GM12878 (cell line): ENCODE measurements around the gene SLC6A8. TPM values are rescaled to one million over a fixed set of nuclear protein-coding genes. Genes with fewer than 3 reads are reported as not detected.

Source experiments
- ATAC-seq: fragments of 200-7000 bp; cut with Tn5 transposase; 3 replicates; pipeline ENCODE4 v1.9.1; 2020; ENCODE audit warnings: mild to moderate bottlenecking, moderate library complexity
- BruUV-seq: library from RNA; stranded (reverse); fragments of 400-500 nt; replicated peaks from 2 replicates; lab custom pipeline; 2021; lab: Mats Ljungman, UMichigan
- CTCF ChIA-PET: fragments of 300-600 bp; sonication (Branson Sonifier 250); formaldehyde crosslinking; extraction: SDS; loops from one replicate; lab custom pipeline; 2021; ENCODE audit warnings: inconsistent platforms; lab: Yijun Ruan, JAX
- POLR2A ChIA-PET: fragments of 350-600 bp; formaldehyde crosslinking; extraction: SDS; loops from one replicate; lab custom pipeline; 2021; ENCODE audit warnings: inconsistent platforms; lab: Charles Lee
- RAD21 ChIA-PET: fragments of 300-600 bp; sonication (Branson Sonifier 250); formaldehyde crosslinking; loops from one replicate; lab custom pipeline; 2023; ENCODE audit warnings: antibody characterized with exemption; ENCODE audit not compliant: unreplicated experiment; lab: Charles Lee
- SMC1A ChIA-PET: fragments of 300-600 bp; sonication (Branson Sonifier 250); formaldehyde crosslinking; loops from one replicate; lab custom pipeline; 2023; ENCODE audit not compliant: unreplicated experiment, uncharacterized antibody; lab: Charles Lee
- DNase-seq: peaks from one replicate; pipeline ENCODE4 v3.0.0-alpha.2; 2011; ENCODE audit warnings: low read depth, low spot score
- FAIRE-seq: peaks from 3 replicates; lab custom pipeline; 2011; peaks lifted over from hg19 to GRCh38; lab: Jason Lieb, UNC
- H2AFZ ChIP-seq: 2 replicates; pipeline ENCODE4 v1.6.0; 2011; ENCODE audit warnings: low read depth, low read length, control low read depth; ENCODE audit not compliant: control insufficient read depth
- H3K27ac ChIP-seq: 2 replicates; pipeline ENCODE4 v1.5.1; 2011; ENCODE audit warnings: control low read depth; ENCODE audit not compliant: control insufficient read depth, insufficient read depth
- H3K27me3 ChIP-seq, 2 experiments: replicated peaks in 1 of 2; 2 replicates each; pipeline versions ENCODE4 v1.6.0 to v1.6.1; 2011; ENCODE audit warnings: low read length in 1 of 2; ENCODE audit not compliant: control insufficient read depth in 2 of 2, insufficient read depth in 2 of 2
- H3K36me3 ChIP-seq, 2 experiments: 2 replicates each; pipeline ENCODE4 v1.5.1; 2011; ENCODE audit warnings: low read length in 1 of 2; ENCODE audit not compliant: control insufficient read depth in 2 of 2, insufficient read depth in 2 of 2
- H3K4me1 ChIP-seq: 2 replicates; pipeline ENCODE4 v1.6.1; 2011; ENCODE audit warnings: mild to moderate bottlenecking, low read length, moderate library complexity, mixed read lengths; ENCODE audit not compliant: control insufficient read depth, insufficient read depth
- H3K4me2 ChIP-seq: 2 replicates; pipeline ENCODE4 v1.6.0; 2011; ENCODE audit warnings: control low read depth; ENCODE audit not compliant: control insufficient read depth, insufficient read depth
- H3K4me3 ChIP-seq: fragments of 200-600 bp; sonication (generic); 2 replicates; pipeline ENCODE4 v1.5.1; 2016
- H3K79me2 ChIP-seq: 2 replicates; pipeline ENCODE4 v1.6.0; 2011; ENCODE audit warnings: low read length; ENCODE audit not compliant: control insufficient read depth, insufficient read depth
- H3K9ac ChIP-seq: 2 replicates; pipeline ENCODE4 v1.8.0; 2011; ENCODE audit warnings: low read length, control low read depth, mixed read lengths; ENCODE audit not compliant: control insufficient read depth, insufficient read depth
- H3K9me3 ChIP-seq: replicated peaks from 3 replicates; pipeline ENCODE4 v1.5.1; 2011; ENCODE audit warnings: mild to moderate bottlenecking, low read length; ENCODE audit not compliant: control insufficient read depth, insufficient read depth
- H4K20me1 ChIP-seq: 2 replicates; pipeline ENCODE4 v1.6.0; 2011; ENCODE audit not compliant: control insufficient read depth, insufficient read depth
- RAD21 ChIP-seq: IDR thresholded peaks from 2 replicates; pipeline ENCODE4 v1.6.1; 2011; ENCODE audit warnings: mild to moderate bottlenecking, low read depth, low read length, moderate library complexity; ENCODE audit not compliant: insufficient read depth
- SP1 ChIP-seq: IDR thresholded peaks from one replicate; pipeline ENCODE4 v1.6.1; 2011; ENCODE audit warnings: low read depth, low read length
- ZNF24 ChIP-seq: fragments of 450-650 bp; IDR thresholded peaks from 2 replicates; pipeline ENCODE4 v1.6.1; 2017; ENCODE audit warnings: antibody characterized with exemption, mild to moderate bottlenecking
- WGBS: methylation state at CpG from one replicate; pipeline ENCODE4 v1.1.6; 2016; ENCODE audit warnings: low lambda C conversion rate; ENCODE audit not compliant: insufficient replicate concordance, insufficient coverage; ENCODE audit errors: missing lambda C conversion rate; 5-methylcytosine and 5-hydroxymethylcytosine counted together
- in situ Hi-C: fragments of 300-500 bp; cut with MboI; formaldehyde crosslinking; loops from 9 replicates; pipeline ENCODE4 v1.14.3; 2018; ENCODE audit warnings: mixed read lengths
- intact Hi-C: fragments of 100-400 bp; cut with micrococcal nuclease; formaldehyde crosslinking; loops from one replicate; pipeline ENCODE4 v1.14.2; 2022; ENCODE audit not compliant: unreplicated experiment
- polyA plus RNA-seq, 11 experiments: library from polyadenylated mRNA; depleted of rRNA in 4 of 11; unstranded in 6 of 11; stranded (reverse) in 5 of 11; fragments of >200 nt; fragmentation: Nextera tagmentation in 4 of 11; fragmentation: Illumina TruSeq in 1 of 11; extraction: Ambion mirVana in 4 of 11; extraction: Trizol in 1 of 11; gene quantifications; 1 replicate in 1 of 11; 2 replicates in 10 of 11; pipeline versions ENCODE4 v1.2.1 to v1.2.3, GENCODE V29; 2011 to 2016; ENCODE audit warnings: inconsistent platforms in 2 of 11, missing spikeins in 2 of 11, low read depth in 1 of 11
- total RNA-seq, 4 experiments: library from RNA; depleted of rRNA in 3 of 4; stranded (reverse); fragments of >200 nt in 3 of 4; fragmentation: Illumina TruSeq in 1 of 4; extraction: Trizol in 1 of 4; gene quantifications; 2 replicates each; pipeline versions ENCODE4 v1.2.1 to v1.2.3, GENCODE V29; 2013 to 2021
- TF ChIP-seq, protein P1 (sequence below): fragments of 450-650 bp; conservative IDR thresholded peaks from 2 replicates; pipeline ENCODE4 v1.6.1; 2017; ENCODE audit warnings: mild to moderate bottlenecking, moderate library complexity

Gene SLC6A8
- total and polyA plus RNA-seq, 10 of the 15 experiments (the other 5 are each of a cell fraction or from before 2014, with no cell fraction given) = 0.01 to 0.72 (median 0.17) TPM; not detected in 6

DNA sequence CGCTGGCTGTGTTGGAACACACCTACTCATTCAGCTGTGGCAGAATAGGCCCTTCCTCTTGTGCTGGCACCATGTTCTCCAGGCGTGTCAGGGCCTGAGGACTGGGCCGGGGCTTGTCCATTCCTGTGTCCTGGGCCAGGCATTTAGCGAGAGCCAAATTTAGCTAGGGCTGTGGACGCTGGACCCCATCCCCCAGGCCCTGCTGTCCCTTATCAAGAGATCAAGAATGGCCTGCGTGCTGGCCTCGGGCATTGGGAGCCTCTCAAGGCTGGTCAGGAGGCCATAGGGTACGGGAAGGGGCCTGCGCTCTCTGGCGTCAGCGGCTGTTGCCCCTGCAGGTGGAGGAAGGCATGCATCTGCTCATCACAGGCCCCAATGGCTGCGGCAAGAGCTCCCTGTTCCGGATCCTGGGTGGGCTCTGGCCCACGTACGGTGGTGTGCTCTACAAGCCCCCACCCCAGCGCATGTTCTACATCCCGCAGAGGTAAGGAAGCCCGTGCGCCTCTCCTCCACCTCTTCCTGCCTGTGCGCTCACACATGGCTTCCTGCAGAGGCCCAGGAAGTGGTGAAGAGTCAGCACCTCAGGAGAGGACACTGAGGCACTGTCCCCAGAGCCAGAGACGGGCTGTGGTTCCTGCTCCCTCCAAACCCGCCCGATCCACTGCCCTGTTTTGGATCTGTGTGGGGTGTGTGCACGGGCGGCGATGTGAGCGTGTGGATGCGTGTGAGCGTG, 52.2 kb downstream of the SLC6A8 start:
- POLR2A ChIA-PET = no interaction called here
- H4K20me1 ChIP-seq = no peaks in the 10 kb centered on the region
- CTCF ChIA-PET = no interaction called here
- FAIRE-seq (no peak), ATAC-seq (no peak), DNase-seq (no peak)
- H3K4me1 ChIP-seq = no peaks in the 10 kb centered on the region
- H2AFZ ChIP-seq = no peak overlapping the region
- H3K4me2 ChIP-seq = no peak overlapping the region
- H3K27ac ChIP-seq = no peak overlapping the region
- no peaks in the 10 kb centered on the region; a peak in 1 of 4 replicates for H3K27me3 ChIP-seq
- H3K9ac ChIP-seq = no peak overlapping the region
- intact Hi-C loops (no loop called here), in situ Hi-C loops (loop anchor here (10.0 kb wide), 2 partner anchors 45 to 65 kb away; partner anchors contain the start of genes PNCK and SRPK3)
- H3K9me3 ChIP-seq = no peaks in the 10 kb centered on the region; the same call in 2 of the 3 replicates
- RAD21 ChIA-PET = no interaction called here
- SMC1A ChIA-PET = no interaction called here
- H3K36me3 ChIP-seq = no peaks in the 10 kb centered on the region
- H3K79me2 ChIP-seq = no peaks in the 10 kb centered on the region
- WGBS = 46% methylated on average over 28 of the region's 29 CpGs
- BruUV-seq = no TSS peak
- no peak overlapping the region for H3K4me3 ChIP-seq
- no peak for TF ChIP-seq ZNF24
- no peak for TF ChIP-seq SP1
- no peak for TF ChIP-seq RAD21
- TF ChIP-seq, protein P1, sequence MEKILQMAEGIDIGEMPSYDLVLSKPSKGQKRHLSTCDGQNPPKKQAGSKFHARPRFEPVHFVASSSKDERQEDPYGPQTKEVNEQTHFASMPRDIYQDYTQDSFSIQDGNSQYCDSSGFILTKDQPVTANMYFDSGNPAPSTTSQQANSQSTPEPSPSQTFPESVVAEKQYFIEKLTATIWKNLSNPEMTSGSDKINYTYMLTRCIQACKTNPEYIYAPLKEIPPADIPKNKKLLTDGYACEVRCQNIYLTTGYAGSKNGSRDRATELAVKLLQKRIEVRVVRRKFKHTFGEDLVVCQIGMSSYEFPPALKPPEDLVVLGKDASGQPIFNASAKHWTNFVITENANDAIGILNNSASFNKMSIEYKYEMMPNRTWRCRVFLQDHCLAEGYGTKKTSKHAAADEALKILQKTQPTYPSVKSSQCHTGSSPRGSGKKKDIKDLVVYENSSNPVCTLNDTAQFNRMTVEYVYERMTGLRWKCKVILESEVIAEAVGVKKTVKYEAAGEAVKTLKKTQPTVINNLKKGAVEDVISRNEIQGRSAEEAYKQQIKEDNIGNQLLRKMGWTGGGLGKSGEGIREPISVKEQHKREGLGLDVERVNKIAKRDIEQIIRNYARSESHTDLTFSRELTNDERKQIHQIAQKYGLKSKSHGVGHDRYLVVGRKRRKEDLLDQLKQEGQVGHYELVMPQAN = no peak
